Muscle layer of duodenum (tissue), 2 donors: ENCODE results near the gene TTLL11.

Experiments used
- H3K27ac ChIP-seq: one replicate; pipeline ENCODE4 v1.7.0; 2013; ENCODE audit warnings: mild to moderate bottlenecking, low read length
- H3K27me3 ChIP-seq: one replicate; pipeline ENCODE4 v1.7.0; 2013; ENCODE audit warnings: low read depth, mild to moderate bottlenecking, control low read depth, low read length
- H3K36me3 ChIP-seq, 2 donors: one replicate each; pipeline ENCODE4 v1.7.0; 2013; ENCODE audit warnings: low read length in 2 of 2, control low read depth in 1 of 2, mild to moderate bottlenecking in 1 of 2; ENCODE audit not compliant: insufficient read depth in 2 of 2, control insufficient read depth in 1 of 2
- H3K4me1 ChIP-seq, 2 donors: one replicate each; pipeline ENCODE4 v1.7.0; 2013; ENCODE audit warnings: low read length in 2 of 2, mild to moderate bottlenecking in 2 of 2, control low read depth in 1 of 2, moderate library complexity in 1 of 2; ENCODE audit not compliant: insufficient read depth in 2 of 2, control insufficient read depth in 1 of 2
- H3K4me3 ChIP-seq, 2 donors: one replicate each; pipeline ENCODE4 v1.7.0; 2013; ENCODE audit warnings: low read length in 2 of 2, low read depth in 1 of 2, mild to moderate bottlenecking in 1 of 2
- H3K9me3 ChIP-seq, 2 donors: one replicate each; pipeline ENCODE4 v1.7.0; 2013; ENCODE audit warnings: low read length in 2 of 2, control low read depth in 1 of 2, mild to moderate bottlenecking in 1 of 2; ENCODE audit not compliant: control insufficient read depth in 1 of 2
- donor health status: healthy.

Gene TTLL11

DNA sequence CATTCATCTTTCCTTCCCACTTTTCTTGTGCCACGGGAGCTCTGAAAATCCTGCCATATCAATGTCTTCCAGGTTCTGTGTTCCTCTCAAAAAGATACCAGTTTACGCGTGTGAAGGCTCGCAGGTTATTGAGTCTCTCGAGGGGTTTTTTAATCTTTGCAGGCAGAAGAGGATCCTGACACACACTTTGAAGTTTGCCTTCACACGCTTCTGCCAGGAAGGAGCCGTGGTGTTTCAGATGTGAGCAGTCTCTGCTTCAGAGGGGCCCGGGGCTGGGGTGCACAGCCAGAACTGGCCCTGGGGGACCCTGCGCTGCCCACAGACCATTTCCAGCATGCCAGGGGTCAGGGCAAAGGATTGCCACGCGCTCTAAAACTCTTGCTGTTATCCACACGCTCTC, 167.2 kb downstream of the TTLL11 start:
- Histone ChIP-seq H3K9me3 (no peaks in the 10 kb centered on the region), H3K4me1 (no peaks in the 10 kb centered on the region), H3K27ac (no peak overlapping the region), H3K27me3 (no peaks in the 10 kb centered on the region), H3K36me3 (no peaks in the 10 kb centered on the region), H3K4me3 (no peak overlapping the region)

DNA sequence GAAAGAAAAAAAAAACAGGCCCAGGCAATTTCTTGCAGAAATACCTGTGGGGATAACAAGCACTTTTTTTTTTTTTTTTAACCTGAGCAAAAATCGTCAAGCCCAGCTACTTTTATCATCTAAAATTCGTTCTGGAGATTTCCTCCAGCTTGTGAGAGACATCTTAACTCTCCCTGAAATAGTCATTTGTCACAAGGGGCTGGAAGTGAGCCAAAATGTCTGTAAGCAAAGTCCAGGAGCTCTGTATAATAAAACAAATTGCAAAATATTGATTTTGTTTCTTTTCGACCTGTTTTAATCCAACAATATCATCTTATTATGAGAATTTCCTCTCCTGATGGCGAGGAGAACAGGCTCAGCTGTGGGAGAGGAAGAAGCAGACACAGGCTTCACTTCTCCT, 168.4 kb downstream of the TTLL11 start:
- Histone ChIP-seq H3K4me1 (no peaks in the 10 kb centered on the region), H3K27me3 (no peaks in the 10 kb centered on the region), H3K36me3 (no peaks in the 10 kb centered on the region), H3K27ac (no peak overlapping the region), H3K4me3 (no peak overlapping the region), H3K9me3 (no peaks in the 10 kb centered on the region)

DNA sequence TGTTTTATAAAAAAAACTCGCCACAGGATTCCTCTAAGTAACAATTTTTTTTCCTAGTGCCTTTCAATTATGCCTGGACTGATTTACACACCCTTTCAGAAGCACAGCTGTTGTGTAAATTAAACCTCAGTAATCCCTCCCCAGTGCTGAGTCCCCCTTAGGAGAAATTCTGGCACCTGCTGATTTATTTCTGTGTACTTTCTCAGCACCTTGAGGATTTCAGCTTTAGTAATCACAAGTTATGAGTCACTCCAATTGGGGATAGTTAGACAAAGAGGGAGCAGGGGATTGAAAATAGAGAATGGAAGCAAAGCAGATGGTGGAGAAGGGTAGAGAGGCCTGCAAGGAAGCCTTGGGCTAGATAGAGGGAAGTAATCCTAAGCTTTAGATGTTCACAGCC, 171.7 kb downstream of the TTLL11 start:
- peaks cover 0 to 4% of the 10 kb centered on the region in 2 donors for H3K36me3 ChIP-seq
- H3K4me3 ChIP-seq = no peak overlapping the region
- H3K27ac ChIP-seq = no peak overlapping the region
- H3K4me1 ChIP-seq = no peaks in the 10 kb centered on the region
- no peaks in the 10 kb centered on the region for H3K9me3 ChIP-seq
- H3K27me3 ChIP-seq = no peaks in the 10 kb centered on the region

DNA sequence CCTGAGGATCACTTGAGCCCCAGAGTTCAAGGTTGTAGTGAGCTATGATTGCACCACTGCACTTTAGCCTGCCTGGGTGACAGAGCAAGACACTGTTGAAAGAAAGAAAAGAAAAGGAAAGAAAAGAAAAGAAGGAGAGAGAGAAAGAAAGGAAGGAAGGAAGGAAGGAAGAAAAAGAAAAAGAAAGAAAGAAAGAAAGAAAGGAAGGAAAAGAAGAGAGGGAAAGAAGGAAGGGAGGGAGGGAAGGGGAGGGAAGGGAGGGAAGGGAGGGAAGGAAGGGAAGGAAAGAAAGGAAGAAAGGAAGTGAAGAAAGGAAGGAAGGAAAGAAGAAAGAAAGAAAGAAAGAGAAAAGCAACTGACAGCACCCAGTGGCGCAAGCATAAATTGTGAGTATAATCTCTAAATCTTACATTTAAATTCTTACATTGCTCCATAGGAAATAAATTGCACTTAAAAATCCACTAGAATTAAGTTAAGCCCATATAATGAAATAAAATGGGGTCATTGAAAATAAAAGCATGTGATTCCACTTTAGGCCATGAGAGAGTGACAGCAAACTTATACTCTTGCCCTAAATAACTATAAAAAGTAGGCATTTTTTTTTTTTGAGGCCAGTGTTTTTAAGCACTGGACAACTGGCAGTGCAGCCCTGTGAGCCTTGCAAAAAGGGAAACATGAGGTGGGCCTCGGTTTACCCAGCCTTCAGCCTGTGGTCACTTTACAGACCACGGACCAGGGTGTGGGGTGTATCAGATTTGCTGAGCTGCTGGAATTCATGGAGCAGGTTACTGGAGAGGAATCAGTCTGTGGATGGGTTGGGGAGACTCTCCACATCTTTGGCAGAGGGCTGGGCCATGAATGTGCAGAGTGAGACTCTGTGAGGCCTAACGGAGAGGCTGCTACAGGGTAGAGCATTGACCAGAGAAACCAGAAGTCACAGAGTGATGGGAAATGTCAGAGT, 175.5 kb downstream of the TTLL11 start:
- Histone ChIP-seq H3K27ac (no peak overlapping the region), H3K27me3 (no peaks in the 10 kb centered on the region), H3K4me3 (no peak overlapping the region), H3K4me1 (no peaks in the 10 kb centered on the region), H3K36me3 (peaks cover 0 to 4% of the 10 kb centered on the region in 2 donors), H3K9me3 (no peaks in the 10 kb centered on the region)

GRCh38 chr9:121915304-121915625, 177.8 kb downstream of the TTLL11 start:
- Histone ChIP-seq H3K4me3 (no peak overlapping the region), H3K27ac (no peak overlapping the region), H3K27me3 (no peaks in the 10 kb centered on the region), H3K9me3 (no peaks in the 10 kb centered on the region), H3K36me3 (peaks cover 0 to 4% of the 10 kb centered on the region in 2 donors), H3K4me1 (no peaks in the 10 kb centered on the region)

DNA sequence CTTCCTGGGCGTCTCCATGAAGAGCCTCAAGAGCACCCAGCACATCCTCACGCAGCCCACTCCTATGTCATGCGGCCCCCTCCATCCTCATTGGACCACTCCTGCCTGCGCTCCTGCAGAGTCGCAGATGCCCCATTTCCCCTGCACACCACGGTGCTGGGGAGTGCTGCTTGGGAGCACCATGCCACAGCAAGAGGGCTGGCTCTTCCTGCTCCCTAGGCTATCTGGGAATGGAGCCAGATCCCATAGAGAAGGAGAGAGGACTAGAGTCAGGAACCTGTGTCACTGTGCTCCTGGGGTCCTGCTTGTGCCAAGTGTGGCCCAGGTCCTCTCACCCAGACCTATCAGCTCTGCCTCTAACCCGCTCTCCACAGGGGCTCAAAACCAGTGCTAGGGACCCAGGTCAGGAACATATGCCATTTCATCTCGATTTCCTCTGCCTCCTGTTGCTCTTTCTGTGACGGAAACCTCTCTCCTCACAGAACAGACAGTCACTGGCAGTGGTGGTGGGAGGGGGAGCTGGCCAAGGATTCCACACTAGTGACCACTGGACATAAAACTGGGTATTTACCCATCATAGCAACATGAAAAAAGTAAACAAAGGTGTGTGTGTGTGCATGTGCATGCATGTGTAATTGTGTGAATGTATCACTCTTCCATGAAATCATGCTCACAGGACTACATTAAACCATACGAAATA, 178.4 kb downstream of the TTLL11 start:
- Histone ChIP-seq H3K4me1 (no peaks in the 10 kb centered on the region), H3K9me3 (no peaks in the 10 kb centered on the region), H3K4me3 (no peak overlapping the region), H3K27me3 (no peaks in the 10 kb centered on the region), H3K36me3 (peaks cover 0 to 4% of the 10 kb centered on the region in 2 donors), H3K27ac (no peak overlapping the region)

GRCh38 chr9:121914017-121914595, 179.0 kb downstream of the TTLL11 start:
- no peaks in the 10 kb centered on the region for H3K27me3 ChIP-seq
- H3K36me3 ChIP-seq = peaks cover 0 to 4% of the 10 kb centered on the region in 2 donors
- no peaks in the 10 kb centered on the region for H3K9me3 ChIP-seq
- no peak overlapping the region for H3K4me3 ChIP-seq
- H3K4me1 ChIP-seq = no peaks in the 10 kb centered on the region
- no peak overlapping the region for H3K27ac ChIP-seq

DNA sequence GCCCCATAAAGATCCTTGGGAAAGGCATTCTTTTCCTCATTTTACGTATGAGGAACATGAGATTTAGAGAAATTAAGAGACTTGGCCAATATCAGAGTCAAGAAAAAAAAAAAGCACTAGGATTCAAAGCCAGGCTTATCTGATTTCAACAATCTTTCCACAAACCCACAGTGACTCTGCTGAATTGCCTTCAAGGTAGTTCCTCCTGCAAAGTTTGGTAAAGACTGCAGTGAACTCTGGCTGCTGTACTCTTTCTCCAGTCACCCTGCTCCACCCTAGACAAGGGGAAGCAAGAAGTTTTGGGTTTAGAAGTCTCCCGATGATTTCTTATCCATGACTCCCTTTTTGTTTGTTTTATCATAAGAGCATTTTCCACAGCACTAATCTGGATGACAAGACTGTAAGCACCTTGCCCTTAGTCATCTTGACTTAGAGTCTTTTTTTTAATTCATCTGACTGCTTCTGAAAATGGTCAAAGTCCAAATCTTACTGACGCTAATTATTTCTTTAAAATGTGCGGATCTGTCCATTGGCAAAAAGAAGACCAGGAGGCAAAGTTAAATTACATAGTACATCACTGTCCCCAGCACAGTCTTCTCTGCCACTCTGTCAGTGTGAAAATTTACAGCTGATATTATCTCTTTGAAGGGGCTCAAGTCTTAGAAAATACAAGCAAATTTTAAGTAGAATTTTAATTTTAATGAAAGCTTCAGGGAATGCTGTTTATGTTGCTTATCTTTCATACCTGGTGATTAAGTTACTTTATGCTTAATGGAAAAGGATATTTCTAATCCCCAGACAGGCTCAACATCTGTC, 180.1 kb downstream of the TTLL11 start:
- Histone ChIP-seq H3K36me3 (peaks cover 0 to 4% of the 10 kb centered on the region in 2 donors), H3K4me1 (no peaks in the 10 kb centered on the region), H3K4me3 (no peak overlapping the region), H3K27ac (no peak overlapping the region), H3K27me3 (no peaks in the 10 kb centered on the region), H3K9me3 (no peaks in the 10 kb centered on the region)

DNA sequence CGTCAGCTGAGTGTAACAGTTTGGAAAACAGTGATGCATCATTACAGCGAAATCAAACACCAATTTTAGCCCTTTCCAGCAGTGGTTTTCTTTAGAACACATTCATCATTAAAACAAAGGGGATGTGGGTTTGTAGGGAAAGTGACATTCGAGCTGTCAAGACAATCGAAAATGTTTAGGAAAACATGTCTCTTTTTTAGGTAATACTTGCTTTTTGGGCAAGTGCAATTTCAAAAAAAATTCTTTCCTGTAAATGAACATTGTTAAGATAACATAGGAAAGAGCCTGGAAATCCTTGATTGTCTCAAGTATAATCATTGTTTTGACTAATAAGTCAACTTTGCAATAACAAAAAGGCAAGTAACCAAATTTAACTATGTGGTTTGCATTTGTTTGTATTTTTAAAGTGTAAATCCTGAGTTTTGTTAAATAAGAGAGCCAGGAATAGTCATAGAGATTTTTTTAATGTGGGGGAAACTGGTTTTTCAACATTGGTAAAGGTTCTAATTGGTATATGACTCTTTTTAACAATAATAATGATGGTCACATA, 182.5 kb downstream of the TTLL11 start:
- no peaks in the 10 kb centered on the region for H3K9me3 ChIP-seq

GRCh38 chr9:121909111-121909510, 184.0 kb downstream of the TTLL11 start:
- H3K4me3 ChIP-seq = no peak overlapping the region
- no peaks in the 10 kb centered on the region for H3K9me3 ChIP-seq
- no peaks in the 10 kb centered on the region for H3K4me1 ChIP-seq
- no peaks in the 10 kb centered on the region for H3K36me3 ChIP-seq
- H3K27me3 ChIP-seq = no peaks in the 10 kb centered on the region
- H3K27ac ChIP-seq = no peak overlapping the region

More for the DNA sequence above, 182.5 kb downstream of the TTLL11 start:
- Histone ChIP-seq H3K36me3 (no peaks in the 10 kb centered on the region), H3K4me1 (no peaks in the 10 kb centered on the region), H3K4me3 (no peak overlapping the region), H3K27ac (no peak overlapping the region), H3K27me3 (no peaks in the 10 kb centered on the region)
